ENCODE data around the gene TSHZ2.

- TF ChIP-seq TARDBP (IDR thresholded peaks at IDR 0.05) (no peak), ZNF384 (IDR thresholded peaks at IDR 0.05) (no peak), FOXM1 (IDR thresholded peaks at IDR 0.05; ENCODE audit: borderline replicate concordance) (no peak), NFRKB (IDR thresholded peaks at IDR 0.05) (no peak), BHLHE40 (IDR thresholded peaks at IDR 0.05; ENCODE audit: borderline replicate concordance) (no peak)
These were observed 347.6 kb downstream of the TSHZ2 start for GRCh38 chr20:53319716-53320115.

Measured in HEK293T (cell line).